ENCODE data around the gene ARID1A.
A peak's percentile ranks its signal among the peaks of the same experiment; 100 is the strongest.

The ARID1A gene

DNA sequence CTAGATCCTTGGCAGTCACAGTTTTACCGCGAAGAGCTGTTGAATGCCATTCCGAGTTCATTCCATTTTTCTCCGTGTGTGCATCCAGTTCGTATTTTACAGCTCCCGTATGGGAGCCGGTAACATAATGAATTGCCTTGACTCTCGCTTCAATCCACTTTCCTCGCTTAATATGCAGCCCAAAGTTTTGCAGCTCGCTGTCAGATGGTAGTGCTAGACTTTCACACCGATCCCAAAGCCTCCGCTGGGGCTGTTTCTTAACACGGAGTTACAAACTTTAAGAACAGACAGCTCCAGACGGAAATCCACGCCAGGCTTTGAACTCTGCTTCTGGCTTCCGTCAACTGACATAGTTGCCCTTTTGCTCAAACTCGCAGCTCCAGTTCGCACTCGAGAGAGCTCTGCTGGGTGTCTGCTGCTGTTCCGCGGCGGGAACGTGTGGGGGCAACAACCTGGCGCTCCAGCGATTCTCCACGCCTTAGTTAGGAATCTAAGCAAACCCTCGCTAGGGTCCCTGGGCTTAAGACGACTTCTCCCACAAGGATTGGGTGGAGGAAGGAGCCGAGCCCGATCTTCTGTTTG is 3.5 kb upstream of the ARID1A start:
- H3K36me3 ChIP-seq (ENCODE audit: insufficient read depth, low read length) = no peaks in the 10 kb centered on the region
- peaks cover 41% of the 10 kb centered on the region for H3K4me1 ChIP-seq (ENCODE audit: insufficient read depth, low read length, poor library complexity, severe bottlenecking)
- H4K20me1 ChIP-seq (ENCODE audit: insufficient read depth, low read length, poor library complexity, severe bottlenecking) = no peaks in the 10 kb centered on the region
- peaks cover 8% of the 10 kb centered on the region for H3K27me3 ChIP-seq (ENCODE audit: insufficient read depth, low read length, poor library complexity, severe bottlenecking)
- H3K79me2 ChIP-seq (ENCODE audit: insufficient read depth, low read length) = peaks cover 27% of the 10 kb centered on the region
- no peaks in the 10 kb centered on the region for H3K9me2 ChIP-seq (replicated peaks; ENCODE audit: low read depth, low read length)
- peaks cover 9% of the 10 kb centered on the region; the same call in 1 of the 2 replicates for H3F3A ChIP-seq (ENCODE audit: low read depth)
- peak overlapping the region; percentile 80 for H3K4me3 ChIP-seq (ENCODE audit: low read length, poor library complexity, severe bottlenecking)
- peak overlapping the region; percentile 92 for H3K4me2 ChIP-seq (ENCODE audit: low read depth, low read length, poor library complexity, severe bottlenecking)
- H2AFZ ChIP-seq (ENCODE audit: low read length) = peak overlapping the region; percentile 90
- peak overlapping the region; percentile 96 for H3K9ac ChIP-seq (ENCODE audit: low read depth, low read length, poor library complexity, severe bottlenecking)
- no peaks in the 10 kb centered on the region for H3K9me3 ChIP-seq (ENCODE audit: insufficient read depth, low read depth, low read length)
- TF ChIP-seq EZH2phosphoT487 (IDR thresholded peaks at IDR 0.05; ENCODE audit: borderline replicate concordance) = no peak
- TF ChIP-seq, protein P1, sequence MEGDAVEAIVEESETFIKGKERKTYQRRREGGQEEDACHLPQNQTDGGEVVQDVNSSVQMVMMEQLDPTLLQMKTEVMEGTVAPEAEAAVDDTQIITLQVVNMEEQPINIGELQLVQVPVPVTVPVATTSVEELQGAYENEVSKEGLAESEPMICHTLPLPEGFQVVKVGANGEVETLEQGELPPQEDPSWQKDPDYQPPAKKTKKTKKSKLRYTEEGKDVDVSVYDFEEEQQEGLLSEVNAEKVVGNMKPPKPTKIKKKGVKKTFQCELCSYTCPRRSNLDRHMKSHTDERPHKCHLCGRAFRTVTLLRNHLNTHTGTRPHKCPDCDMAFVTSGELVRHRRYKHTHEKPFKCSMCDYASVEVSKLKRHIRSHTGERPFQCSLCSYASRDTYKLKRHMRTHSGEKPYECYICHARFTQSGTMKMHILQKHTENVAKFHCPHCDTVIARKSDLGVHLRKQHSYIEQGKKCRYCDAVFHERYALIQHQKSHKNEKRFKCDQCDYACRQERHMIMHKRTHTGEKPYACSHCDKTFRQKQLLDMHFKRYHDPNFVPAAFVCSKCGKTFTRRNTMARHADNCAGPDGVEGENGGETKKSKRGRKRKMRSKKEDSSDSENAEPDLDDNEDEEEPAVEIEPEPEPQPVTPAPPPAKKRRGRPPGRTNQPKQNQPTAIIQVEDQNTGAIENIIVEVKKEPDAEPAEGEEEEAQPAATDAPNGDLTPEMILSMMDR (conservative IDR thresholded peaks at IDR 0.05; ENCODE audit: low read length) = peak; percentile 42

DNA sequence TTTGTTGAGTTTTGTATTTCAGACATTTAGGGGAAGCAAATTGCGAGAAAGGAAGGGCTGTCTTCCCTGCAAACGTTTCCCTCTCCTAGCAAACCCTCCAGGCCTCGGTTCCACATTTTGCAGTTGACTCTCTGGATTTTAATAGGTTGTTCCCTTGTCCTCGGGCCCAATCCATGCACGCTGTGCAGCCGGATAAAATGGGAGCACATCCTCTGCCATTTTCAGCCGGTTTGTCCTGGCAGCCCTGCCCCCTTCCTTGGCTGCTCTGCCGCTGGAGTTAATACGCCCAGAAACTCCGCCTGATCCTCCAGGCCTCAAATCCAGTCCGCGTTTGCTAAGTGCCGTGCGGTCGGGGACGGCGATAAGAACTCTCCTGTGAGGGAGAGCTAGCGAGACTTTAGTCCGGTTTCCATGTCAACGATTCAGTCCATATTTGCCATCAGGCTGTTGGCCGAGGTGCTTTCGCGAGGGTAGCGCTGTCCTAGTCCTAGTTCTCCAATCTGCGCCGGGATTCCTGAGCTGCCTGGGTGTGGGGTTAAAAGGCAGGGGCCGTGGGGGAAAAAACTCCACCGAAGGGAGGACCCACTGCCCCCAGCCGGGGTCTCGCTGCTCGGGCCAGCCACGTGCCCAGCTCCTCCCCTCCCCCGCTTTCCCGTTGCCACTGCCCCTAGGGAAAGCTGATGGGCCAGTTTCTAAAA is 2.9 kb upstream of the ARID1A start:
- peaks cover 2% of the 10 kb centered on the region for H4K20me1 ChIP-seq (ENCODE audit: insufficient read depth, low read length, poor library complexity, severe bottlenecking)
- peak overlapping the region; percentile 92 for H3K4me2 ChIP-seq (ENCODE audit: low read depth, low read length, poor library complexity, severe bottlenecking)
- 0 out of 2 replicates have a peak overlapping the region, but pooled peaks have one; percentile 90 for H2AFZ ChIP-seq (ENCODE audit: low read length)

GRCh38 chr1:26693599-26694572 is 1.9 kb upstream of the ARID1A start:
- peak overlapping the region; percentile 96 for H3K9ac ChIP-seq (ENCODE audit: low read depth, low read length, poor library complexity, severe bottlenecking)
- peak overlapping the region; percentile 92 for H3K4me2 ChIP-seq (ENCODE audit: low read depth, low read length, poor library complexity, severe bottlenecking)
- TF ChIP-seq EZH2phosphoT487 (IDR thresholded peaks at IDR 0.05; ENCODE audit: borderline replicate concordance) = no peak
- TF ChIP-seq, protein P1 (conservative IDR thresholded peaks at IDR 0.05; ENCODE audit: low read length) = no peak
- H3K79me2 ChIP-seq (ENCODE audit: insufficient read depth, low read length) = peaks cover 43% of the 10 kb centered on the region
- H3K36me3 ChIP-seq (ENCODE audit: insufficient read depth, low read length) = no peaks in the 10 kb centered on the region
- H4K20me1 ChIP-seq (ENCODE audit: insufficient read depth, low read length, poor library complexity, severe bottlenecking) = peaks cover 11% of the 10 kb centered on the region
- peaks cover 48% of the 10 kb centered on the region for H3K4me1 ChIP-seq (ENCODE audit: insufficient read depth, low read length, poor library complexity, severe bottlenecking)
- H3K27me3 ChIP-seq (ENCODE audit: insufficient read depth, low read length, poor library complexity, severe bottlenecking) = peaks cover 9% of the 10 kb centered on the region
- H2AFZ ChIP-seq (ENCODE audit: low read length) = no peak overlapping the region
- H3F3A ChIP-seq (ENCODE audit: low read depth) = peaks cover 9% of the 10 kb centered on the region; the same call in 1 of the 2 replicates
- no peaks in the 10 kb centered on the region for H3K9me2 ChIP-seq (replicated peaks; ENCODE audit: low read depth, low read length)
- peak overlapping the region; percentile 80 for H3K4me3 ChIP-seq (ENCODE audit: low read length, poor library complexity, severe bottlenecking)
- no peaks in the 10 kb centered on the region for H3K9me3 ChIP-seq (ENCODE audit: insufficient read depth, low read depth, low read length)

More for the DNA sequence above, 2.9 kb upstream of the ARID1A start:
- TF ChIP-seq, protein P1 (conservative IDR thresholded peaks at IDR 0.05; ENCODE audit: low read length) = 0 out of 2 replicates have a peak, but pooled peaks have one; percentile 5
- no peak for TF ChIP-seq EZH2phosphoT487 (IDR thresholded peaks at IDR 0.05; ENCODE audit: borderline replicate concordance)
- Histone ChIP-seq H3K79me2 (ENCODE audit: insufficient read depth, low read length) (peaks cover 34% of the 10 kb centered on the region), H3K4me1 (ENCODE audit: insufficient read depth, low read length, poor library complexity, severe bottlenecking) (peaks cover 41% of the 10 kb centered on the region), H3K9ac (ENCODE audit: low read depth, low read length, poor library complexity, severe bottlenecking) (peak overlapping the region; percentile 96), H3K36me3 (ENCODE audit: insufficient read depth, low read length) (no peaks in the 10 kb centered on the region), H3K9me3 (ENCODE audit: insufficient read depth, low read depth, low read length) (no peaks in the 10 kb centered on the region), H3K4me3 (ENCODE audit: low read length, poor library complexity, severe bottlenecking) (peak overlapping the region; percentile 80), H3F3A (ENCODE audit: low read depth) (peaks cover 9% of the 10 kb centered on the region; the same call in 1 of the 2 replicates), H3K27me3 (ENCODE audit: insufficient read depth, low read length, poor library complexity, severe bottlenecking) (peaks cover 9% of the 10 kb centered on the region), H3K9me2 (replicated peaks; ENCODE audit: low read depth, low read length) (no peaks in the 10 kb centered on the region)
